ENCODE results near the gene PDCD2L.
"Not testable (repeated sequence)": the region's sequence is repeated elsewhere in the genome, so short reads cannot be mapped to it uniquely, and the experiment has no call there.

The PDCD2L gene

DNA sequence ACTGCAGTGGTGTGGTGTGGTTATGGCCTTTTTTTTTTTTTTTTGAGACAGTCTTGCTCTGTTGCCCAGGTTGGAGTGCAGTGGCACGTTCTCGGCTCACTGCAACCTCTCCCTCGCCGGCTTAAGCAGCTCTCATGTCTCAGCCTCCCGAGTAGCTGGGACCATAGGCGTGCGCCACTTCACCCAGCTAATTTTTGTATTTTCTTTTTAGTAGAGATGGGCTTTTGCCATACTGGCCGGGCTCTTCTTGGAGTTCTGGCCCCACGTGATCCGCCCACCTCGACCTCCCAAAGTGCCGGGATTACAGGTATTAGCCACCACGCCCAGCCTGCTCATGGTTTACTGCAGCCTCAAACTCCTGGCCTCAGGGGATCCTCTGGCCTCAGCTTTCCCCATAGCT lies 7.0 kb downstream of the PDCD2L start:
- DNase-seq (ENCODE audit: low read depth in 3 of 3): no peak

DNA sequence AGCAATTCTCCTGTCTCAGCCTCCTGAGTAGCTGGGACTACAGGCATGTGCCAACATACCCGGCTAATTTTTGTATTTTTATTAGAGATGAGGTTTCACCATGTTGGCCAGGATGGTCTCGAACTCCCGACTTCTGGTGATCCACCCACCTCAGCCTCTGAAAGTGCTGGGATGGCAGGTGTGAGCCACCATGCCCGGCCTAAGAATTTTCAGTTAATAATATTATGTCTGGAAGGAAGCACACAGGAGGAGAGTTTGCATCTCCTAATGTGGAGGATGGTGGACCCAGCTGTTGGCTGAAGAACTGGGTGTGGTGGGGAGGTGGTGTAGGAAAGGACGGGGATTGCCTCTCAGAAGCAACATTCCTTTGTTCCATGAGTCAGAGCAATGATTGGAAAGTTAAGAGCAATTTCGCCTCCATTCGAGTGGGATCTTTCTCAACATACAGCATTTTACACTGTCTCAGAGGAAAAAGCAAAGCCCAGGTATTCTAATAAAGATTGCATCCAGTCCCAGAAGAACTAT lies 11.9 kb downstream of the PDCD2L start:
- DNase-seq (ENCODE audit: low read depth in 3 of 3): no peak

DNA sequence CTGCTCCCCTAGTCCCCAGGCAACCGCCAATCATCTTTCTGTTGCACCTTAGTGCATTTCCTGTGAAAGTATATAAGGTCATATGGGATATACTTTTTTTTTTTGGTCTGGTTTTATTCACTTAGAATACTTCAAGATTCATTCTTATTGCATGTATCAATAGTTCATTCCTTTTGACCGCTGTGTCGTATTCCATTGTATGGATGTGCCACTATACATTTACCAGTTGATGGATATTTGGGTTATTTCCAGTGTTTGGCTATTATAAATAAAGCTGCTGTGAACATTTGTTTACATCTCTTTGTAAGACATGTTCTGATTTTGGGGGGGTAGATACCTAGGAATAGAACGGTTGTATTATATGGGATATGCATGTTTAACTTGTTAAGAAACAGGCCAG lies 14.1 kb downstream of the PDCD2L start:
- DNase-seq (ENCODE audit: low read depth in 3 of 3): no peak

DNA sequence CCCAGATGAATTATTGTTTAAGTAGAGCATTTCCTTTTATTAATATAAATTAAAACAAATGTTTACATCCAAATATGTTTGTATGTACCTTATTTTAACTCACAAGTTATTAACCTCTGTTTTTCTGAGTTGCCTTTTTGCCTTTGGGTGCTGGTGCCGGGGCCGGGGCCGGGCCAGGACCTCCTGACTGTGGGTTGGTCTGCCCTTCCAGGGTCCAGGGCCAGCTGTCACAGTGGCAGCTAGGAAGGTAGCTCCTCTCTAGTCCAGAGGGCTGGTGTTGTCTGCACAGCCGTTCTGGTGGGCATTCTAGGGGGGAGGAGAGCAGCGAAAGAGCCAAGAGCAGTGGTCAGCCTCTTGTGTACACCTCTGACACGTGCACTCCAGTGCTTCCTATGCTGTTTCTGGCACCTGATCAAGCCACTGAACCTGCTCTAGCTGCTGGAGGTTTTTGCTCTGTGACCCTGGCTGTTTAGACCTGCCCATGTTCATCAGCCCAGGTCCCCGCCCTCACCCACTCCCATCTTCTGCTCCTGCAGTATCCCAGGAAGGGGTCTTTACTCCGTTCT lies 22.0 kb downstream of the PDCD2L start:
- DNase-seq (ENCODE audit: low read depth in 3 of 3): no peak

DNA sequence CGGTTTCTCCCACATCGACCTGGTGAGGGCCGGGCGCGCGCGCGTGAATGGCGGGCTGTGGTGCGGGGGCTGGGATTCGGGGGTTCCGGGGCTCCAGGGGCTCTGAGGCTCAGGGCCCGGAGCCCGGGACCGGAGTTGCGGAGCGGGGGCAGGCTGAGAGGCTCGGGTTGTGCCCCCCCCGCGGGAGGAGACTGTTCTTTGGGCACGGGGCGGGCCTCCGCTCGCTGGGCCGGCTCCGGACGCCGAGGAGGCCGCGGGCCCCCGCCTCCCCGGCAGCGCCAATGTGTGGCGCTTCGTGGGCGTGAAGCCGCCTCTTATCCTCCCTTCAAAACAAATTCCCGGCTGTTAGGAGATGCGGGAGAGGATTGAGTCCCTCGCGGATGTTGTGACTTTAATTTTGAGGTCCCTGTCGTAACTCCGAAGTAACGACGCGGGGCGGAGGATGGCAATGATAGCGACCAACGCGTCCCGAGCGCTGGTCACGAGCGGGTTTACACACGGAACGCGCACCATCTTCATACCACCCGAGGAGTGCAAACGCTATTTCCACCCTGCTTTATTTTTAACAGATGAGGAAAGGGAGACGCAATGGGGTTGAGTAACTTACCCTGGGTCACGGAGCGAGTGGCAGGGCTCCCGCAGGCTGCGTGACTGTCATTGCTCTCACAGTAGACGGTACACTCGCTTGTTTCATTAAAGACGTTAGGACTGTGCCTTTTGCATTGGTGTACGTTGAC lies 24.5 kb downstream of the PDCD2L start:
- DNase-seq (ENCODE audit: low read depth in 3 of 3): peak in 2 of 3 experiments; percentile 3 to 5

DNA sequence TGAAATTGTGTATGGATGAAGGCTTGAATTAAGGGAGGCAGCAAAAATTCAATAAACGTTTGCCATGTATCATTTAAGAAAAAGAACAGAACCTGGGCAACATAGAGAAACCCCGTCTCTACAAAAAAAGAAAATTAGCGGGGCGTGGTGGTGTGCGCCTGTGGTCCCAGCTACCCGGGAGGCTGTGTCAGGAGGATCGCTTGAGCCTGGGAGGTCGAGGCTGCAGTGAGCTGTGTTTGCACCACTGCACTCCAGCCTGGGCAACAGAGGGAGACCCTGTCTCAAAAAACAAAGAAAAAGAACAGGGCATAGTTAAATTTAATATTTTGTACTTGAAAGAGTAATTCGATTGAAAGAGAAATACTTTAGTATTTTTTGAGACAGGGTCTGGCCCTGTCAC lies 25.4 kb downstream of the PDCD2L start:
- no peak for DNase-seq (ENCODE audit: low read depth in 3 of 3)

DNA sequence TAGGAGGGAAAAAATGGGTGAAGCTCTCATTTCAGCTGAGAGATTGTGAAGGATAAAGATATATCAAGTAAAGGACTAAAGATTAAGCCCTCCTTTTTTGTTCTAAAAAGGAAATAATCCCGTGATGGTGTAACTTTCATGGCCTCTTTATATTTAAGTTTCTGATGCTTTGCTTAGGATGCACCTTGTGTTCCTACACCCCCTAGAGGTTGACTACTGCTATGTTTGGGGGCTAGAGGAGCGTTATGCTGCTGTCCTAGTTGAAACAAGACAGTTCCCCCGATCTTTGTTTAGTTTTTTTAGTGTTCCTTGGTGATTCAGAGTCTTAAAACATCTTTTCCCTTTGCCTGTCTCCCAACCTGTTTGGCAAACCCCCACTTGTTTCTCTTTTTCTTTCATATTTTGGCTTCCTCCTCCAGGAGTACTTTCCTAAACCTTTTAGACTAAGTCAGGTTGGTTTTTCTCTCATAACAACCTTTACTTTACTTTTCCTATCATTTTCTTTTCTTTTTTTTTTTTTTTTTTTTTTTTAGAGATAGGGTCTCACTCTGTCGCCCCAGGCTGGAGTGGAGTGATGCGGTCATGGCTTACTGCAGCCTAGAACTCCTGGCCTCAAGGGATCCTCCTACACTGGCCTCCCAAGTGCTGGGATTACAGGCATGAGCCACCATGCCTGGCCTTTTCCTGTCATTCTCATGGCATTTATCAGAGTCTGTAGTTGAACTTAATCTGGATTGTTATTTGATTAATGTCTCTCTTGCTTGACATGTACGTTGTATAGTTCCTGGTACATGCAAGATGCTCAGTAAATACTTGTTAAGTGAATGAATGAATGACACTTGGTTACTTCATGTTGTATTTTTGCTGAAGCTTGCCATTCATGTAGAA lies 26.8 kb downstream of the PDCD2L start:
- peak in 1 of 3 experiments; percentile 12 for DNase-seq (ENCODE audit: low read depth in 3 of 3)

DNA sequence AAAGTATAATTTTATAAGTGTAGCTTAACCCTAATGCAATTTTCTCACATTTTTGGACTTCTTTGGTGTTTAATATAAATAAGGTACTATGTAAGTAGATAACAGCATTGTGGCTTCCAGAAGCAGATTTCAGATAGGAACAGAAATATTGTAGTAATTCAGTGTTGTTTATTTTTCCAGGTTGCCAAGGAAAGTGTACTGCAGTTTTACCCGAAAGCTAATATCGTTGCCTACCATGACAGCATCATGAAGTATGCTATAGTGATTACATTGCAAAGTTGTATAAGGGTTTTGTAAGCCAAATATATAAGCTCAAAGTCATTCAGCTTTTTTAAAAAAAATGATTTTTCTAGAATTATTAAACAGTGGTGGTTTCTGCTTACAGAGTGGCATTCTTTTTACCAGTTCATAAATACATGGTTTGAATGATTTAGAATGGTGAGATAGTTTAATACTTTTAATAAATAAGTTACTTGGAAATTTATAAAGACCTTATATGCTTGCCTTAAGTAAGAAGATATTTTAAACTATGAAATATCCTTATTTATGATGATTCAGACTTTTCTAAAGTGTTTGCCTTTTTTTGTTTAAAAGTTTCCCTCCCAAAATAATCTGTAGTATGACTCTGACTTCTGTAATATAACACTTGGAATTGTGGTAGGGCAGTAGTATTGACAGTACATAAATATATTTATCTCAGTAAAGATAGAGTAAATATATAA lies 27.6 kb downstream of the PDCD2L start:
- DNase-seq (ENCODE audit: low read depth in 3 of 3): no peak

DNA sequence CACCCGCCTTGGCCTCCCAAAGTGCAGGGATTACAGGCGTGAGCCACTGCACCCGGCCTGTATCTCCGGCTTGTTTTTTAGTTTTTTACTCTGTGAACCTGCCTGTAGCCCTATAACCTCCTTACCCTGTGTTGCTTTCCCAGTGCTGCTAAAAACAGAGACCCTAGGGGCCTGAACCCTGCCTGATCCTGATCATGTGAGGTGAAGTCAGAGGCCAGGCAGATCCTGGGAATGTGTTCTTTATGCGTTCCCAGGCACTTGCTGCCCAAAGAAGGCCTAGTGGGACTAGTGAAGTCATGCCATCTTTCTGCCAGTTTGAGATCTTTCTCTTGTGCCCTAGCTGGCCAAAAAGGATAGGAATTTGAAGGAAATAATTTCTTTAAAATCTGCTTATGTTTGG lies 28.6 kb downstream of the PDCD2L start:
- DNase-seq (ENCODE audit: low read depth in 3 of 3): no peak

DNA sequence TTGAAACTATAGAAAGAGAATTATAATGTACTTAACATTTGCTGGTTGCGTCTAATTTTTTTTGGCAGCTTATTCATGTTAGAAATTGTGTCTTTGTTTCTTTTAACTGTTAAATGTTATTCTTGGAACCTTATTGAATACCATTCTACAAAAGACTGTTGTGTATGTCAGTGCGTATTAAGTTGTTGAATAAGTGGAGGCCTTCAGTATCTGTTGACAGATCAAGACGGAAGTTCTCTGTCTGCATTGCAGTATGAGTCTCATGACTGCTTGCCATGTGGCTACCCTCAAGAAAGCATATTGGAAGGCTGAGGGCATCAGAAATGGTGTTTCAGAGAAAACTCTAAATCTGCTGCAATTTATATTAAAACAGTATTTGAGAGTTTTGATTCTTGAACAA lies 32.5 kb downstream of the PDCD2L start:
- DNase-seq (ENCODE audit: low read depth in 3 of 3): no peak

DNA sequence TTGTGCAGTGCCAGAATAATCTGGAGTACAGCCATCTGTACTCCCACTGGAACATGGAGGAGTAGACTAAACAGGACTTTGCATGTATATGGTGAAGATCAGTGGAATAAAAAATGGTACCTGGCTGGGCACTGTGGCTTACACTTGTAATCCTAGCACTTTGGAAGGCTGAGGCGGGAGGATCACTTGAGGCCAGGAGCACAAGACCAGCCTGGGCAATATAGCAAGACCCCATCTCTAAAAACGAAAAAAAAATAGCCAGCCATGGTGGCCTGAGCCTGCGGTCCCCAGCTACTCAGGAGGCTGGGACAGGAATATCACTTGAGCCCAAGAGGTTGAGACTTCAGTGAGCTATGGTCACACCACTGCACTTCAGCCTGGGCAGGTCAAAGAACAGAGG lies 44.0 kb downstream of the PDCD2L start:
- no peak for DNase-seq (ENCODE audit: low read depth in 3 of 3)

DNA sequence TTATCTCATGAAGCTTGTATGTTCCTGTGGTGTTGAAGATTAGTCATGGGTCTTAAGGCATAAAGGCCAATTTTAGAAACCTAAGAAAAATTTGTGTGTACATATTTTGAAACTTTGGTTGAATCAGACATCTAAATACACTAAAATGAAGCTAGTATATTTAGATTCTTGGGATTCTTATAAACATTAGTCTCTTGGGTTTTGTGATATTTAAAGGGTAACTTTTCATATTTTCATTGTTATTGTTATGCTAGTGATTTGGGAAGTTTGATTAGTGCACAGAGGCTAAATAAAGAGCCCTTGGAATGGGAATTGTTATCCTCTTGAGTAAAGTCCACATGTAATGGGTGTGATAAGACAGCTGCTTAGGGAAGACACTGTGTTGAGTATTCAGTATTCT lies 48.5 kb downstream of the PDCD2L start:
- DNase-seq (ENCODE audit: low read depth in 3 of 3): no peak

DNA sequence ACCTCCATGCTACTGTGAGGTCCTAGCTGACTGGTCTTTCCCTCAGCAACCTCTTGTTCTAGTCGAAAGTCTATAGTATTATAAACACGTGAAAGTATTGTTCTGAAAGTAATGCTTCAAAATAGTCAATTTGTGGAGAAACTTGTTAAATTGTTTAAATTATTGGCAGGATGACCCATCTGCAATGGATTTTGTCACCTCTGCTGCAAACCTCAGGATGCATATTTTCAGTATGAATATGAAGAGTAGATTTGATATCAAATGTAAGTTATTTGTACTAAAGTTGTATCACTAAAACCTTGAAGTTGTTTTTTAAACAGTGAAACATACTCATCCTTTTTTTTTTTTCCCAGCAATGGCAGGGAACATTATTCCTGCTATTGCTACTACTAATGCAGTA lies 49.9 kb downstream of the PDCD2L start:
- no peak for DNase-seq (ENCODE audit: low read depth in 3 of 3)

DNA sequence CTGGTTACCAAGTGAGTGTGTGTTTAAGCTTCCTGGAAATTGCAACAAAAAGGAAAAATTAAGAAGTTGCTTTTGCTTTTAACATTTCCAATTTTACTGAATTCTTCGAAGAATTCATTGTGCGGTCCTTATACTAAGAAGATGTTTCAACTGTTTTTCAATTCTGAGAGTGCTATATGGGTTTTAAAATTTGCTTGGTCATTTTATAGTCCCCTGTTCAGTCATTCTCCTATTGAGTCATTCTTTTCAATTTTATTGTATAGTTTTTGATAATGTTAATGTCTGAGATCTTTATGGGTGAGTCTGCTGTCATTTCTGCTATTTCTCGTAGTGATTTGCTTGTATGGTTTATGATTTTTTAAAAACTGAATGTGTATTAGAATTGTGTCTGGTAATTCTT lies 50.5 kb downstream of the PDCD2L start:
- no peak for DNase-seq (ENCODE audit: low read depth in 3 of 3)

DNA sequence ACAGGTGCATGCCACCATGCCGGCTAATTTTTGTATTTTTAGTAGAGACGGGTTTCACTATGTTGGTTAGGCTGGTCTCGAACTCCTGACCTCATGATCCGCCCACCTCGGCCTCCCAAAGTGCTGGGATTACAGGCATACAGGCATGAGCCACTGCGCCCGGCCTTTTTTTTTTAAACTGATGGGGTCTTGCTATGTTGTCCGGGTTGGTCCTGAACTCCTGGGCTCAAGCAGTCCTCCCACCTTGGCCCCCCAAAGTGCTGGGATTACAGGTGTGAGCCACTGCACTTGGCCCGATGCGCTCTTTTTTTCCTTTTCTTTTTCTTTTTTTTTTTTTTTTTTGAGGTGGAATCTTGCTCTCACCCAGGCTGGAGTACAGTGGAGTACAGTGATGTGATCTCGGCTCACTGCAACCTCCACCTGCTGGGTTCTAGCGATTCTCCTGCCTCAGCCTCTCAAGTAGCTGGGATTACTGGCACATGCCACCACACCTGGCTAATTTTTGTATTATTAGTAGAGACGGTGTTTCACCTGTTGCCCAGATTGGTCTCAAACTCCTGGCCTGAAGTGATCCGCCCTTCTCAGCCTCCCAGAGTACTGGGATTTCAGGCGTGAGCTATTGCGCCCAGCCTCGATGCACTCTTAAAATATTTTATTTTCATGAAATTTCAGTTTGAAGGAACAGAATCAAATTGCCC lies 51.7 kb downstream of the PDCD2L start:
- not testable (repeated sequence) for DNase-seq (ENCODE audit: low read depth in 3 of 3)

DNA sequence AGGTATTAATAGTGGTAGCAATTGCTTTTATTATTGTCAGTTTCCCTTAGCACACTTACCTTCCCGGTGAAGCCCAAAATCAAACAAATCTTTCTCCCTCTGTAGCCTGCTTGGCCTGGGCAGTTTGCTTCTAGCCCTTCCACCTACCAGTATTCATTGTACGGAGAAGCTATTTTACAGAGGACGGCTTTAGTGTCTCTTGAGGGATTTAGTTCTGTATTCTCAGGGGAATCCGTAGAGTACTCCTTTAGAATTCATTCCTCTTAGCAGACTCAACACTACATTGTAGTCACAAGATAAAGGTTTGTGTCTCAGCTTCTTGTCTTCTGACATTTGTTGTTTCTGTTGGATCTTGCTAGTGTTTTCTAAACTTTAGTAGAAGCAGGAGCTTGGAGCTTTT lies 53.2 kb downstream of the PDCD2L start:
- no peak for DNase-seq (ENCODE audit: low read depth in 3 of 3)

DNA sequence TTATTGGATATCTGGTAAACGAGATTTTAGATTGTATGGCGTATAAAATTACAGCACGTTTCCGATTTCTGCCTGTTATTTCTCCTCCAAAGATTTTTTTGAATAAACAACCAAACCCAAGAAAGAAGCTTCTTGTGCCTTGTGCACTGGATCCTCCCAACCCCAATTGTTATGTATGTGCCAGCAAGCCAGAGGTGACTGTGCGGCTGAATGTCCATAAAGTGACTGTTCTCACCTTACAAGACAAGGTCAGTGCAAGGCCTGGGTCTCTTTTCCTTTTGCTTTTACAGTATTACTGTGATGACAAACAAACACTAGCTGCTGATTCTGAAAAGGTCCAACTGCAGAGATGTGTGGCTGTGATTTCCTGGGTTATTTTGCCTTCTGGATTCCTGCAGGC lies 54.5 kb downstream of the PDCD2L start:
- DNase-seq (ENCODE audit: low read depth in 3 of 3): no peak

DNA sequence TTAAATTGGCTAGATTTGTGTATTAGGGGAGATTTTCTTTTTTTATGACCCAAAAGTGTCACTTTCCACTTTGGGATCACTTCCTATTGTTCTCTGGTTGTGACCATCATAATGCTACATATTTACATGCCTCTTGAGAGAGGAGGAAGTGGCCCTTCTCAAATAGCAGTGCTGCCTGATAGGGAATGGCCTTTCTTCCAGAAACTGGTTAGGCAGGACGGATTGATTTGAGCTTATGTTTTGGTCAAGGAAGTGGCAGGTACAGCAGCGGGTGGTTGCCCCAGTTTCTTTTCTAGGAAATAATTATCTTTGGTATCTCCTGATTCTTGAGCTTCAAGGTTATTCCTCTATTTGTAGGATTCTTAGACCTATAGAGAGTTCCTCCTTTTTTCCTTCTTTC lies 55.4 kb downstream of the PDCD2L start:
- no peak for DNase-seq (ENCODE audit: low read depth in 3 of 3)

DNA sequence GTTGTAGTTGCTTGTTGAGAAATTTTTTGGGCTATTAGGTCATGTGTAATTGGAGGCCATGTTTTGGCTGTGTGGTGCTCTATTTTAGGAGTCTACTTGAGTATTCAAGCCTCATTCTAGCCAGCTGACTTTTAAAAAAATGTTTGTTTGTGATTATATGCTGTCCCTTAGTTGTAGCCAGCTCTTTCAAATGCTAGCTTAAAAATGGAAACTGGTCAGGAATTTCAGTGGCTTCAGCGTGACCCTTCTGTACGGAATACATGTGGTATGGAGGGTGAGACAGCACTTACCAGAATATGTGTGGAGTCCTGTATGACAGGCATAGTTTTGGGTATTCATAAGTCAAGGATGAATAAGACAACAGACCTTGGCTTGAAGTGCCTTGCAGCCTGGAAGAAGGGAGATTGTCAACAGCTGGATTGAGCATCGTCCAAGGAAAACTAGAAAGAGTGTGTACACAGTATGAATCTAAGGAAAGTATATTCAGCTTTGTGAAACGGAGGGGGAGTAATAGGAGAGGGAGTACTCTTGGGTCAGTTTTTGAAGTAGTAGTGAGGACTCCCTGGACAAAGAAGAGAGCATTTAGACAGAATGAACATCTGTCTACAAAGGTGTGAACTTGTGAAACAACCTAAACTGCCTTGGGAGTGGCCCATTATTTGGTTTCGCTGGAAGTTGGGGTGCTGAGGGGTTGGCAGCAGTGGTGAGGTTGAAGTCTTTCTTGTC lies 57.3 kb downstream of the PDCD2L start:
- no peak for DNase-seq (ENCODE audit: low read depth in 3 of 3)

DNA sequence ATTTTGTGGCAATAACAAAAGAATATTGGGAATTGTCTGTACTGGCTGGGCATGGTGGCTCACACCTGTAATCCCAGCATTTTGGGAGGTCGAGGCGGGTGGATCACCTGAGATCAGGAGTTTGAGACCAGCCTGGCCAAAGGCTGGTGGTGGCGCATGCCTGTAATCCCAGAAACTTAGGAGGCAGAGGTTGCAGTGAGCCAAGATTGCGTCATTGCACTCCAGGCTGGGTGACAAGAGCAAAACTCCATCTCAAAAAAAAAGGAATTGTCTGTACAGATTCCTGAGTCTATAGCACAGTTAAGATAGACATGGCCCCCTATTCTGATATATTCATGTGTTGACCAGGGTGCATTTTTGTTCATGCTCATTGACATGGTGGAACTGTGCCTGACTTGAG lies 60.6 kb downstream of the PDCD2L start:
- not testable (repeated sequence) for DNase-seq (ENCODE audit: low read depth in 3 of 3)

DNA sequence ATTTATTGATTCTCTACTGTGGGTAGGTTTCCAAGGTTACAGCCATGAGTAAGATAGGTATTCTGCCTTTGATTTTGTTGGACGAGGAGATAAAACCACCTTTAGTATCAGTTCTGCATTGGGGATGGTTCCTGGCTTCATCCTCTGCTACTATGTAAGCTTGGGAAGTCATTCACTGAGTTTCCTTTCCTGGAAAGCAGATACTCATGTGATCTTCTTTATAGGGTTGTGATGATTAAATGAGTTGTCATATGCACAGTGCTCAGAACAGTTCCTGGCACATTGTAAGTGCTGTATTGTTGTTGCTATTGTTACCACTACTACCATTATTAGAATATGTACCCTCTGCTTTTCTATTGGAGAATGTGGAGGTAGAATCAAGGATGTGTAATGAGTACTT lies 64.2 kb downstream of the PDCD2L start:
- no peak for DNase-seq (ENCODE audit: low read depth in 3 of 3)

All from stimulated activated CD4-positive, alpha-beta T cell treated with anti-CD3 and anti-CD28 coated beads, TNF-alpha, amount 100 ng/mL, for 4 hours (primary cell).